ENCODE results near the gene PRICKLE1.

Gene PRICKLE1

DNA sequence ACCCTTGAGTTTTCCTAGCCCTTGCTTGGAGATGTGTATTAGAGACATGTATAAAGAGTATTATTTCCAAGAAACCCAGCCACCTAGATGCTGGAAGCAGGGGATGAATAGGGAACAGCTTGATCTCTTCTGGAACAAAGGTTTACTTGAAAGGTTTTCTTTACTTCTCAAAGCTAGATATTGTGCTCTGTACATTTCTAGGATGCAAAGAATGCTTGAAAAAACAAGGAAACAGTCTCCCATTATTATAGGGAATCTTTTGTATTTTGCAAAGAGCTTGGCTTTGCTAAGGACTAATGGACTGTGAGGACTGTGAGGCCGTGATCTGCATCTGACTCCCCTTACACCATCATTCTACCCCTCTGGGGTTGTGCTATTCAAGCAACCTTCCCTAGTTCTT is 77.9 kb downstream of the PRICKLE1 start:
- peaks cover 0 to 2% of the 10 kb centered on the region in 2 donors for H3K9me3 ChIP-seq (ENCODE audit: control insufficient read depth in 1 of 2, low read length in 2 of 2)

DNA sequence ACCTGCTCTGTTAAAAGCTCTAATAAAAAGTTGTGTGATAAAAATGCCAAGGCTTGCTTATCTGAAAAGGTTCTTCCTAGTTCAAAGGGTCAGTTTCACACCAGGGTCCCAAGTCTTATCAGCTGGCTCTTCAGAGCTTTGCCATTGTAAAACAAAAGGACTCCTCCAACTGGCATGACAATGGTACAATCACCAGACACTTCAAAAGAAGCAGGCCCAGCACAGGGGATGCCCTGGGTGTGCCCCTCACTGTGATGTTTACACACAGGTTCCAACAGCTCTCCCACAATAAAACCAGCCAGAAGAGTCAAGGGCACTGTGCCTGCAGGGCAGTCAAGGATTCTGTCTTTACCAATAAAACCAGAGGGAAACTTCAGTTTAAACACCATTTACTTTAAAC is 78.7 kb downstream of the PRICKLE1 start:
- no peaks in the 10 kb centered on the region for H3K27me3 ChIP-seq (ENCODE audit: low read depth, low read length)
- H3K27ac ChIP-seq (ENCODE audit: low read length) = no peak overlapping the region
- H3K36me3 ChIP-seq (ENCODE audit: control insufficient read depth in 1 of 2, insufficient read depth in 2 of 2, low read length in 2 of 2) = no peaks in the 10 kb centered on the region
- no peaks in the 10 kb centered on the region for H3K4me1 ChIP-seq (ENCODE audit: control insufficient read depth in 1 of 2, insufficient read depth in 2 of 2, low read length in 2 of 2)
- H3K9me3 ChIP-seq (ENCODE audit: control insufficient read depth in 1 of 2, low read length in 2 of 2) = no peaks in the 10 kb centered on the region
- H3K4me3 ChIP-seq (ENCODE audit: low read depth in 1 of 2, low read length in 2 of 2) = no peak overlapping the region

More for the DNA sequence above, 77.9 kb downstream of the PRICKLE1 start:
- no peaks in the 10 kb centered on the region for H3K27me3 ChIP-seq (ENCODE audit: low read depth, low read length)
- H3K36me3 ChIP-seq (ENCODE audit: control insufficient read depth in 1 of 2, insufficient read depth in 2 of 2, low read length in 2 of 2) = no peaks in the 10 kb centered on the region
- H3K4me3 ChIP-seq (ENCODE audit: low read depth in 1 of 2, low read length in 2 of 2) = no peak overlapping the region
- no peaks in the 10 kb centered on the region for H3K4me1 ChIP-seq (ENCODE audit: control insufficient read depth in 1 of 2, insufficient read depth in 2 of 2, low read length in 2 of 2)
- no peak overlapping the region for H3K27ac ChIP-seq (ENCODE audit: low read length)

DNA sequence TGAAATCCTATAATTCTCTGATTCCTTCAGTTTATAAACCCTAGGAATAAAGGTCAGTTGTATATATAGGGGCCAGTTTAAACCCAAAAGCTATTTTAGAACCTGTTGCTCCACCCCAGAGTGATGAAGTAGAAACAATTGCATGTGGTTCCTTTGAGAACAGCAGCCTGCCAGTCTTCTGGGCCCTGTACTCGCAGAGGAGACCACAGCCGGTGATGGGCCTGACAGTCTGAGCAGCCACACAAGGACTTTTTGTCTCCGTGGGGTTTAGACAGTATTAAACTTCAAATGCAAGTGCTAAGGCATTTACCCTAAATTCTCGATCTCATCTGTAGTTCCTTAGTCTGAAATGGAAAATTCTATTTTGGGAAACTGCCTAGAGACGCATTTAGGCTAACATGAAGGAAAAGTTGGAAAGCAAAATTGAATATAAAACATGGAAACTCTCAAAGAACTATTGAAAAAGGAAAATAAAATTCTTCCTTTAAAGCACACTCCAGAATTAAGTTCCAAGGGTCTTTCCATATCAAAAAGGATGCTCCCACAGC is 80.6 kb downstream of the PRICKLE1 start:
- Histone ChIP-seq H3K27ac (ENCODE audit: low read length) (no peak overlapping the region), H3K9me3 (ENCODE audit: control insufficient read depth in 1 of 2, low read length in 2 of 2) (no peaks in the 10 kb centered on the region), H3K36me3 (ENCODE audit: control insufficient read depth in 1 of 2, insufficient read depth in 2 of 2, low read length in 2 of 2) (no peaks in the 10 kb centered on the region), H3K4me1 (ENCODE audit: control insufficient read depth in 1 of 2, insufficient read depth in 2 of 2, low read length in 2 of 2) (no peaks in the 10 kb centered on the region), H3K27me3 (ENCODE audit: low read depth, low read length) (no peaks in the 10 kb centered on the region), H3K4me3 (ENCODE audit: low read depth in 1 of 2, low read length in 2 of 2) (no peak overlapping the region)

DNA sequence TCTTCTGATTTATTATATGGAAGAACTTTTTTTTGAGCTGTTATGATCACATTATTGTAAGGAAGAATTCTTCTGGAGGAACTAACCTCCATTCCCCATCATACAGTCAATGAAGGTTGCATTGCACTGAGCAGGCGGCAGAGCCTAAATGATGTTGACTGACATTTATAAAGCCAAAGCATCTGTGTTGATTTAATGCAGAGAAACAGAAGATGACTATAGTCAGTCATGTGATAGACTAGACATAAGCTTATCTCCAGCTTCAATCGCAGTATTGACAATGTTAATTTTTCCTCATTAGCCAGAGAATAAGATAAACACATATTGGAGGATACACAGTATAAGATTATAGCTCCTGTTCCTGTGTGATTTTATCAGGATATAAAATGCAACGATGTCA is 82.0 kb downstream of the PRICKLE1 start:
- no peaks in the 10 kb centered on the region for H3K9me3 ChIP-seq (ENCODE audit: control insufficient read depth in 1 of 2, low read length in 2 of 2)
- H3K4me1 ChIP-seq (ENCODE audit: control insufficient read depth in 1 of 2, insufficient read depth in 2 of 2, low read length in 2 of 2) = no peaks in the 10 kb centered on the region
- no peaks in the 10 kb centered on the region for H3K36me3 ChIP-seq (ENCODE audit: control insufficient read depth in 1 of 2, insufficient read depth in 2 of 2, low read length in 2 of 2)
- no peak overlapping the region for H3K4me3 ChIP-seq (ENCODE audit: low read depth in 1 of 2, low read length in 2 of 2)
- H3K27ac ChIP-seq (ENCODE audit: low read length) = no peak overlapping the region
- H3K27me3 ChIP-seq (ENCODE audit: low read depth, low read length) = no peaks in the 10 kb centered on the region

DNA sequence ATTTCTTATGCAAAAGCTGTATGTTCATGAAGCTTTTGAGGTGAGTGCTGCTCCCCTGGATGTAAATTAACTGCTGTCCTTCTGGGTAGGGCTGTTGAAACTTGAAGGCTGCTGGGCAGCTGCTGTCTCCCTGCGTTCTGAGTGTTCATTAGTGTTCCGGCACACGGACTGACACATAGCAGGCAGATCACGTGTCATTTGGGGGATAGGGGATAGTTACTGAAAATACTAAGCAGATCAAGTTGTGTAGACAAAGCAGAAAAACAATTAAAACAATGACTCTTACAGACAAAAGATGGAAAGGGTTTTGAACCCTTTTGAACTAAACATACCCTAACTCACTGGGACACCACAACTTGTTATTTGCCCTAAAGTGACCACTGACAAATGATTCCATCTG is 82.5 kb downstream of the PRICKLE1 start:
- H3K36me3 ChIP-seq (ENCODE audit: control insufficient read depth in 1 of 2, insufficient read depth in 2 of 2, low read length in 2 of 2) = no peaks in the 10 kb centered on the region

DNA sequence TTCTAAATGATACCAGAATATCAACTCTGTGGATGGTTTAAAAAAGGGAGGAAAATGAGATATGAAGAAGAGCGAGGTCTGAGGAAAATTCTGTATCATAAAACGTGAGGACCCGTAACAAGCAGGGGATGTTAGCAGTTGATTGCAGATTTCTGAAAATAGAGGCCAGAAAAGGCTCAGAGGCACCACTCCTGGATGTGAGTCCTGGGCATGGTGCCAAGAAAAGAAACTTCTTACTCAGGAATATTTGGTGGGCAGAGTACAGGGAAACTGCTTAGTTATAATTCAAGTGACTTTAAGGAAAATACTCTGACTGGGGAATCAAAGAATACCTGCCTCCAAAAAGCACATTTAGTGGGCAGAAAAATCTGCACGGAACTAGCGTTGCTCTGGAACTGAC is 85.5 kb downstream of the PRICKLE1 start:
- Histone ChIP-seq H3K27ac (ENCODE audit: low read length) (no peak overlapping the region), H3K36me3 (ENCODE audit: control insufficient read depth in 1 of 2, insufficient read depth in 2 of 2, low read length in 2 of 2) (no peaks in the 10 kb centered on the region), H3K4me1 (ENCODE audit: control insufficient read depth in 1 of 2, insufficient read depth in 2 of 2, low read length in 2 of 2) (no peaks in the 10 kb centered on the region), H3K27me3 (ENCODE audit: low read depth, low read length) (no peaks in the 10 kb centered on the region), H3K9me3 (ENCODE audit: control insufficient read depth in 1 of 2, low read length in 2 of 2) (no peaks in the 10 kb centered on the region), H3K4me3 (ENCODE audit: low read depth in 1 of 2, low read length in 2 of 2) (no peak overlapping the region)

More for the DNA sequence above, 82.5 kb downstream of the PRICKLE1 start:
- H3K27ac ChIP-seq (ENCODE audit: low read length) = no peak overlapping the region
- H3K9me3 ChIP-seq (ENCODE audit: control insufficient read depth in 1 of 2, low read length in 2 of 2) = no peaks in the 10 kb centered on the region
- H3K4me1 ChIP-seq (ENCODE audit: control insufficient read depth in 1 of 2, insufficient read depth in 2 of 2, low read length in 2 of 2) = no peaks in the 10 kb centered on the region
- no peaks in the 10 kb centered on the region for H3K27me3 ChIP-seq (ENCODE audit: low read depth, low read length)
- no peak overlapping the region for H3K4me3 ChIP-seq (ENCODE audit: low read depth in 1 of 2, low read length in 2 of 2)

DNA sequence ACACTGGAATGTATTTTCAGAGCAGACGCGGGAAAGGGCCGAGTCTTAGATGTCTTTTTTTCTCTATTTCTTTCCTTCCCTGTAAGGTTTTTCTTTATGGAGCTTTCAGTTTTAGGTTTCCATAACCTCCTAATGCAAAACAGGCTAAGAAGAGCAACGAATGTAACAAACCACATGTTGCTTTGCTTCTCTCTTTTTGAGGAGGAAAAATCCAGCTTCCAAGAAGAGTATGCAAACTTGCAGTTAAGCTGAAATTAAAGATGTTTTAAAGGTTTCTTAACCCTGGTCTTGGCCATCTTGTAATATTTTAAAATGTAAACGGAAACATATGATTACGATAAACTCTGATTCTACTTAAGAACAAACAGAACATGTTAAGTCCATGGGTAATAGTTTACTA is 86.9 kb downstream of the PRICKLE1 start:
- Histone ChIP-seq H3K9me3 (ENCODE audit: control insufficient read depth in 1 of 2, low read length in 2 of 2) (no peaks in the 10 kb centered on the region), H3K27ac (ENCODE audit: low read length) (no peak overlapping the region), H3K4me3 (ENCODE audit: low read depth in 1 of 2, low read length in 2 of 2) (no peak overlapping the region), H3K36me3 (ENCODE audit: control insufficient read depth in 1 of 2, insufficient read depth in 2 of 2, low read length in 2 of 2) (no peaks in the 10 kb centered on the region), H3K27me3 (ENCODE audit: low read depth, low read length) (no peaks in the 10 kb centered on the region), H3K4me1 (ENCODE audit: control insufficient read depth in 1 of 2, insufficient read depth in 2 of 2, low read length in 2 of 2) (no peaks in the 10 kb centered on the region)

DNA sequence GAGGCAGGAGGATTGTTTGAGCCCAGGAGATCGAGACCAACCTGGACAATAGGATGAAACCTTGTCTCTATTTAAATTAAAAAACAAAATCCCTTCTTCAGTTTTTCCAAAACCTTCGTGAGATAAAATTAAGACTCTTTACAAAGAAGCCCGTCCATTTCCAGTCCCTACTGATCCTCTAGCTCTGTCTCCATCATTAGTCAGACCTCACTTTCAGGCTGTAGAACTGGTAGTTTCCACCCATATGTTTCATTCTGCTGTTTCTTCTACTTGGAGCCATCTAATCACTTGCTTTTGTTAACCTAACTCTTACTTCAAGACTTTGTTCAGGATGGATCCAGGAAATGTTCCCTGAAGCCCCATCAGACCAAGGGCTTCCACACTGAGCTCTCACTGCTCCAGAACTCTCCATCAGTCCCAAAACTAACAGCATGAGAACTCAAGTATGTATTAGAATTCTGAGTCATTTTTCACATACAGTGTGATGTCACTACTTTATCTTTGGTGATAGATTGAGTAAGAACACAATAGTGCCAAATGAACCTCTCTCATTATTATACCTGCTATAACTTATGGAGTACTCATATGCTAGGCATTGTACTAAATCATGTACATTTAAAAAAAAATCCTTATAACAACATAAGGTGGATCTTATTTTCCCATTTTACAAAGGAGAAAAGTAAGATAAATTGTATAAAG is 90.8 kb downstream of the PRICKLE1 start:
- no peaks in the 10 kb centered on the region for H3K36me3 ChIP-seq (ENCODE audit: control insufficient read depth in 1 of 2, insufficient read depth in 2 of 2, low read length in 2 of 2)
- no peaks in the 10 kb centered on the region for H3K4me1 ChIP-seq (ENCODE audit: control insufficient read depth in 1 of 2, insufficient read depth in 2 of 2, low read length in 2 of 2)
- H3K27ac ChIP-seq (ENCODE audit: low read length) = no peak overlapping the region
- no peak overlapping the region for H3K4me3 ChIP-seq (ENCODE audit: low read depth in 1 of 2, low read length in 2 of 2)
- H3K27me3 ChIP-seq (ENCODE audit: low read depth, low read length) = no peaks in the 10 kb centered on the region
- H3K9me3 ChIP-seq (ENCODE audit: control insufficient read depth in 1 of 2, low read length in 2 of 2) = no peaks in the 10 kb centered on the region

DNA sequence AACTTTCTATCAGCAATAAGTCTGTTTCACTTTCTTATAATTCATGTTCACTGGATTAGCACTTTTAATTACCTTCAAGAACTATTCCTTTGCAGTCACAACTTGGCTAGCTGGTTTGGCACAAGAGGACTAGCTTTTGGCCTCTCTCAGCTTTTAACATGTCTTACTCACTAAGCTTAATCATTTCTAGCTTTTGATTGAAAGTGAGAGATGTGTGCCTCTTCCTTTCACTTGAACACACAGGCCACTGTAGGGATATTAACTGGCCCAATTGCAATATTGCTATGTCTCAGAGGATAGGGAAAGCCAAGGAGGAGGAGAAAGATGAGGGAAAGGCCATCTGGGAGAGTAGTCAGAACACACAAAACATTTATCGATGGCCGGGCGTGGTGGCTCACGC is 92.7 kb downstream of the PRICKLE1 start:
- no peak overlapping the region for H3K4me3 ChIP-seq (ENCODE audit: low read depth in 1 of 2, low read length in 2 of 2)
- no peaks in the 10 kb centered on the region for H3K36me3 ChIP-seq (ENCODE audit: control insufficient read depth in 1 of 2, insufficient read depth in 2 of 2, low read length in 2 of 2)
- no peaks in the 10 kb centered on the region for H3K9me3 ChIP-seq (ENCODE audit: control insufficient read depth in 1 of 2, low read length in 2 of 2)
- no peak overlapping the region for H3K27ac ChIP-seq (ENCODE audit: low read length)
- no peaks in the 10 kb centered on the region for H3K4me1 ChIP-seq (ENCODE audit: control insufficient read depth in 1 of 2, insufficient read depth in 2 of 2, low read length in 2 of 2)
- no peaks in the 10 kb centered on the region for H3K27me3 ChIP-seq (ENCODE audit: low read depth, low read length)

DNA sequence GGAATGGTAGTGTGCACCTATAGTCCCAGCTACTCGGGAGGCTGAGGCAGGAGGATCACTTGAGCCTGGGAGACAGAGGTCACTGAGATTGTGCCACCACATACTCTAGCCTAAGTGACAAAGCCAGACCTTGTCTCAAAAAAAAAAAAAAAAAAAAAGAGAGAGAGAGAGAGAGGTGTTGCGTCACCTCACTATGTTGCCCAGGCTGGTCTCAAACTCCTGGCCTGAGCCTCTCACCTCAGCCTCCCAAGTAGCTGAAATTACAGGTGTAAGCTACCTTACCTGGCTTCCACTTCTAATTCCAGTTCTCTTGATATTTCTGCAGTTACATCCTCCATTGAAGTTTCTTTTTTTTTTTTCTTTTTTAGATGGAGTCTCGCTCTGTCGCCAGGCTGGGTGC is 94.3 kb downstream of the PRICKLE1 start:
- Histone ChIP-seq H3K27ac (ENCODE audit: low read length) (no peak overlapping the region), H3K4me3 (ENCODE audit: low read depth in 1 of 2, low read length in 2 of 2) (no peak overlapping the region), H3K4me1 (ENCODE audit: control insufficient read depth in 1 of 2, insufficient read depth in 2 of 2, low read length in 2 of 2) (no peaks in the 10 kb centered on the region), H3K27me3 (ENCODE audit: low read depth, low read length) (no peaks in the 10 kb centered on the region), H3K9me3 (ENCODE audit: control insufficient read depth in 1 of 2, low read length in 2 of 2) (no peaks in the 10 kb centered on the region), H3K36me3 (ENCODE audit: control insufficient read depth in 1 of 2, insufficient read depth in 2 of 2, low read length in 2 of 2) (no peaks in the 10 kb centered on the region)

DNA sequence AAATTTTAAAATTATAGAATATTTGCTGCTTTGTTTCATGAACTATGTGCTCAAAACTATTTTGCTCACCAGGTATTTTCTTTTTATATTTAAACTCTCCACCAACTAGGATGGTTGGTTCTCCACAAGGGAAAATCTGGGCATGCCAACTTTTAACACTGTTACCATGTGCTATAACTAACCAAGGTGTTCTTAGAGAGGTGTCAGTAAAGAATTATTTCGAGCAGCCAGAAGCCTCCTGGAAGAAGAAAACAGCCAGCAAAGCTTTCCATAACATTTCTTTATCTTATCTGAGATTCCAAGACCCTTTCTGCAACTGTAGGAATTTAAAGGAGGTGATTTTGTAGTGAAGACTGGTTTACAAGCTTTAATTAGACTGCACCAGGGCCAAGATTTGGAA is 97.3 kb downstream of the PRICKLE1 start:
- Histone ChIP-seq H3K27ac (ENCODE audit: low read length) (no peak overlapping the region), H3K36me3 (ENCODE audit: control insufficient read depth in 1 of 2, insufficient read depth in 2 of 2, low read length in 2 of 2) (no peaks in the 10 kb centered on the region), H3K9me3 (ENCODE audit: control insufficient read depth in 1 of 2, low read length in 2 of 2) (no peaks in the 10 kb centered on the region), H3K27me3 (ENCODE audit: low read depth, low read length) (no peaks in the 10 kb centered on the region), H3K4me1 (ENCODE audit: control insufficient read depth in 1 of 2, insufficient read depth in 2 of 2, low read length in 2 of 2) (no peaks in the 10 kb centered on the region), H3K4me3 (ENCODE audit: low read depth in 1 of 2, low read length in 2 of 2) (no peak overlapping the region)

DNA sequence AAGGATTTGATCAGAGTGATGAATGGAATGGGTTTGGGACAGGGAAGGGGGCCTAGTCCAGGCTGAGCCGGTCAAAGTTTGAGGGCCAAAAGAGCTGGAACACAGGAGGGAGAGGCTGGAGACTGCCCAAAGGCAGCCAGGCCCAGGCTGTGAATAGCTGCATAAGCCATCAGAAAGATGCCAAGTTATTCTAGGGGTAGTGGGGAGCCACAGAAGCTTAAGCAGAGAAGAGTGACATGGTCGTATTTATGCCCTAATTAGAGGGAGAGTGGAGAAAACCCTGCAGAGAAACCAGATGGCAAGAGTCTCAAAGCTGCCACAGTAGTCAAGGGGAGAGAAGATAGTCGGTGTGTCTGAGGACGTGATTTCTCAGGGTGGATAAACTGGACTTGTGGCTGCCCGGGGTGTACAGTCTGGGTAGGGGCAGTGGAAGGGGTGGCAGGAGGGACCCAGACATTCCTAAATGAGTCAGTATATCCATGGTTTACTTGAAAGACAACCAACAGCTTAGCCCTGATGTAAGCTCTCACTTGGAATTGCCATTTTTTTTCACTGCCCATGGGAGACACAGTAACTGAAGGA is 99.2 kb downstream of the PRICKLE1 start:
- Histone ChIP-seq H3K4me1 (ENCODE audit: control insufficient read depth in 1 of 2, insufficient read depth in 2 of 2, low read length in 2 of 2) (no peaks in the 10 kb centered on the region), H3K27ac (ENCODE audit: low read length) (no peak overlapping the region), H3K4me3 (ENCODE audit: low read depth in 1 of 2, low read length in 2 of 2) (no peak overlapping the region), H3K36me3 (ENCODE audit: control insufficient read depth in 1 of 2, insufficient read depth in 2 of 2, low read length in 2 of 2) (no peaks in the 10 kb centered on the region), H3K9me3 (ENCODE audit: control insufficient read depth in 1 of 2, low read length in 2 of 2) (no peaks in the 10 kb centered on the region), H3K27me3 (ENCODE audit: low read depth, low read length) (no peaks in the 10 kb centered on the region)

Data from muscle layer of duodenum (tissue), 2 donors.